Measurements from ENCODE around the gene NDUFB3. TPM values are rescaled to one million over a fixed set of nuclear protein-coding genes. Genes with fewer than 3 reads are reported as not detected.

The NDUFB3 gene
- total and polyA plus RNA-seq, 10 of the 15 experiments (the other 5 are each of a cell fraction or from before 2014, with no cell fraction given) = 115 to 1,059 (median 187) TPM

DNA sequence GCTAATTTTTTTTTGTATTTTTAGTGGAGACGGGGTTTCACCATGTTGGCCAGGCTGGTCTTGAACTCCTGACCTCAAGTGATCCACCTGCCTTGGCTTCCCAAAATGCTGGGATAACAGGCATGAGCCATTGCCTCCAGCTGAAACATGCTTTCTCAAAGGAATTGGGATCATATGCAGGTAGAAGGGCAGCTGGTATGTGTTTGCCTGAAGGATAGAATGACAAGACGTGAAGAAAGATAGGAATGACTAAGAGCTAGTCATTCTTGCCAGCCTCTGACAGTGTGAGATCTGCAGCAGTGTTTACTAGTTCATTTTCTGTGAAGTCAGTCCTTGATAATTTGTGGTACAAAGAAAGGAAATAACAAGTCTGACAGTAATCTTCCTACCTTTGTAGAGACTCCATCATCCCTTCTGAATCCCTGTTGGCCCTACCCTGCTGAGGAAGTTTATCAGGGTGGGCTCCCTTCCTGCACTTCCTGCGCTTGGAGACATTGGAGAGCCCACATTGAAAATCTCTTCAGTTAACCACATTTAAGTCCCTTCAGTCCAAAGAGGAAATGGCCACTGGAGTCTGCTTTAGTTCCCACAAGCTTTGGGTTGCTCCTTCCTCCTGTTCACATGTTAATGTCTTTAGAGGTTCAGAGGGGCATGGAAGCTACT is 58.9 kb downstream of the NDUFB3 start (continued):
- TF ChIP-seq CTCF (IDR thresholded peaks at IDR 0.05 in 2 of 3, conservative IDR thresholded peaks at IDR 0.05 in 1 of 3; ENCODE audit: control insufficient read depth in 2 of 3, extremely low read depth in 1 of 3, insufficient read depth in 1 of 3, low read depth in 3 of 3, low read length in 3 of 3) (no peak), MYB (IDR thresholded peaks at IDR 0.05; ENCODE audit: borderline replicate concordance, low read depth, low read length) (no peak), SP1 (IDR thresholded peaks at IDR 0.05; ENCODE audit: low read depth, low read length) (no peak), SMAD5 (IDR thresholded peaks at IDR 0.05; ENCODE audit: low read depth) (no peak), SMARCA5 (IDR thresholded peaks at IDR 0.05) (no peak), RFX5 (IDR thresholded peaks at IDR 0.05; ENCODE audit: low read depth, low read length) (no peak), NKRF (conservative IDR thresholded peaks at IDR 0.05) (0 out of 2 replicates have a peak, but pooled peaks have one; percentile 28), ZNF592 (IDR thresholded peaks at IDR 0.05) (no peak), ATF7 (IDR thresholded peaks at IDR 0.05; ENCODE audit: low read depth) (no peak)
- TF ChIP-seq, protein P1, sequence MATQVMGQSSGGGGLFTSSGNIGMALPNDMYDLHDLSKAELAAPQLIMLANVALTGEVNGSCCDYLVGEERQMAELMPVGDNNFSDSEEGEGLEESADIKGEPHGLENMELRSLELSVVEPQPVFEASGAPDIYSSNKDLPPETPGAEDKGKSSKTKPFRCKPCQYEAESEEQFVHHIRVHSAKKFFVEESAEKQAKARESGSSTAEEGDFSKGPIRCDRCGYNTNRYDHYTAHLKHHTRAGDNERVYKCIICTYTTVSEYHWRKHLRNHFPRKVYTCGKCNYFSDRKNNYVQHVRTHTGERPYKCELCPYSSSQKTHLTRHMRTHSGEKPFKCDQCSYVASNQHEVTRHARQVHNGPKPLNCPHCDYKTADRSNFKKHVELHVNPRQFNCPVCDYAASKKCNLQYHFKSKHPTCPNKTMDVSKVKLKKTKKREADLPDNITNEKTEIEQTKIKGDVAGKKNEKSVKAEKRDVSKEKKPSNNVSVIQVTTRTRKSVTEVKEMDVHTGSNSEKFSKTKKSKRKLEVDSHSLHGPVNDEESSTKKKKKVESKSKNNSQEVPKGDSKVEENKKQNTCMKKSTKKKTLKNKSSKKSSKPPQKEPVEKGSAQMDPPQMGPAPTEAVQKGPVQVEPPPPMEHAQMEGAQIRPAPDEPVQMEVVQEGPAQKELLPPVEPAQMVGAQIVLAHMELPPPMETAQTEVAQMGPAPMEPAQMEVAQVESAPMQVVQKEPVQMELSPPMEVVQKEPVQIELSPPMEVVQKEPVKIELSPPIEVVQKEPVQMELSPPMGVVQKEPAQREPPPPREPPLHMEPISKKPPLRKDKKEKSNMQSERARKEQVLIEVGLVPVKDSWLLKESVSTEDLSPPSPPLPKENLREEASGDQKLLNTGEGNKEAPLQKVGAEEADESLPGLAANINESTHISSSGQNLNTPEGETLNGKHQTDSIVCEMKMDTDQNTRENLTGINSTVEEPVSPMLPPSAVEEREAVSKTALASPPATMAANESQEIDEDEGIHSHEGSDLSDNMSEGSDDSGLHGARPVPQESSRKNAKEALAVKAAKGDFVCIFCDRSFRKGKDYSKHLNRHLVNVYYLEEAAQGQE (IDR thresholded peaks at IDR 0.05; ENCODE audit: low read depth, low read length) = no peak
- TF ChIP-seq, protein P2, sequence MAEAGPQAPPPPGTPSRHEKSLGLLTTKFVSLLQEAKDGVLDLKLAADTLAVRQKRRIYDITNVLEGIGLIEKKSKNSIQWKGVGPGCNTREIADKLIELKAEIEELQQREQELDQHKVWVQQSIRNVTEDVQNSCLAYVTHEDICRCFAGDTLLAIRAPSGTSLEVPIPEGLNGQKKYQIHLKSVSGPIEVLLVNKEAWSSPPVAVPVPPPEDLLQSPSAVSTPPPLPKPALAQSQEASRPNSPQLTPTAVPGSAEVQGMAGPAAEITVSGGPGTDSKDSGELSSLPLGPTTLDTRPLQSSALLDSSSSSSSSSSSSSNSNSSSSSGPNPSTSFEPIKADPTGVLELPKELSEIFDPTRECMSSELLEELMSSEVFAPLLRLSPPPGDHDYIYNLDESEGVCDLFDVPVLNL (IDR thresholded peaks at IDR 0.05; ENCODE audit: low read depth, low read length) = no peak
- TF ChIP-seq, protein P3, sequence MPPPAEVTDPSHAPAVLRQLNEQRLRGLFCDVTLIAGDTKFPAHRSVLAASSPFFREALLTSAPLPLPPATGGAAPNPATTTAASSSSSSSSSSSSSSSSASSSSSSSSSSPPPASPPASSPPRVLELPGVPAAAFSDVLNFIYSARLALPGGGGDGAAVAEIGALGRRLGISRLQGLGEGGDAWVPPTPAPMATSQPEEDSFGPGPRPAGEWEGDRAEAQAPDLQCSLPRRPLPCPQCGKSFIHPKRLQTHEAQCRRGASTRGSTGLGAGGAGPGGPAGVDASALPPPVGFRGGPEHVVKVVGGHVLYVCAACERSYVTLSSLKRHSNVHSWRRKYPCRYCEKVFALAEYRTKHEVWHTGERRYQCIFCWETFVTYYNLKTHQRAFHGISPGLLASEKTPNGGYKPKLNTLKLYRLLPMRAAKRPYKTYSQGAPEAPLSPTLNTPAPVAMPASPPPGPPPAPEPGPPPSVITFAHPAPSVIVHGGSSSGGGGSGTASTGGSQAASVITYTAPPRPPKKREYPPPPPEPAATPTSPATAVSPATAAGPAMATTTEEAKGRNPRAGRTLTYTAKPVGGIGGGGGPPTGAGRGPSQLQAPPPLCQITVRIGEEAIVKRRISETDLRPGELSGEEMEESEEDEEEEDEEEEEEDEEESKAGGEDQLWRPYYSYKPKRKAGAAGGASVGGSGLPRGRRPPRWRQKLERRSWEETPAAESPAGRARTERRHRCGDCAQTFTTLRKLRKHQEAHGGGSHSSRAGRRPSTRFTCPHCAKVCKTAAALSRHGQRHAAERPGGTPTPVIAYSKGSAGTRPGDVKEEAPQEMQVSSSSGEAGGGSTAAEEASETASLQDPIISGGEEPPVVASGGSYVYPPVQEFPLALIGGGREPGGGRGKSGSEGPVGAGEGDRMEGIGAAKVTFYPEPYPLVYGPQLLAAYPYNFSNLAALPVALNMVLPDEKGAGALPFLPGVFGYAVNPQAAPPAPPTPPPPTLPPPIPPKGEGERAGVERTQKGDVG (CRISPR knock-in tag; IDR thresholded peaks at IDR 0.05) = no peak
